ENCODE results near the gene FILIP1.
"Not testable (repeated sequence)": the region's sequence is repeated elsewhere in the genome, so short reads cannot be mapped to it uniquely, and the experiment has no call there.

The FILIP1 gene

GRCh38 chr6:75445738-75446137 is 47.9 kb downstream of the FILIP1 start:
- DNase-seq, result no peak

GRCh38 chr6:75444899-75445298 is 48.7 kb downstream of the FILIP1 start:
- DNase-seq, result no peak

GRCh38 chr6:75441883-75442282 is 51.7 kb downstream of the FILIP1 start:
- DNase-seq, result not testable (repeated sequence)

GRCh38 chr6:75441479-75441878 is 52.1 kb downstream of the FILIP1 start:
- DNase-seq, result not testable (repeated sequence)

GRCh38 chr6:75438442-75439116 is 55.0 kb downstream of the FILIP1 start:
- peak; percentile 34 for DNase-seq

- DNase-seq, result no peak
Observed at GRCh38 chr6:75438013-75438431, 55.6 kb downstream of the FILIP1 start.

GRCh38 chr6:75437421-75437891 is 56.1 kb downstream of the FILIP1 start:
- DNase-seq, result peak; percentile 41

GRCh38 chr6:75436869-75437268 is 56.7 kb downstream of the FILIP1 start:
- no peak for DNase-seq

- DNase-seq, result not testable (repeated sequence)
Observed at GRCh38 chr6:75432809-75433208, 60.8 kb downstream of the FILIP1 start.

- no peak for DNase-seq
Observed at GRCh38 chr6:75431379-75431778, 62.2 kb downstream of the FILIP1 start.

- no peak for DNase-seq
Observed at GRCh38 chr6:75430631-75431325, 62.8 kb downstream of the FILIP1 start.

- DNase-seq, result no peak
Observed at GRCh38 chr6:75429061-75429703, 64.4 kb downstream of the FILIP1 start.

GRCh38 chr6:75428204-75428603 is 65.4 kb downstream of the FILIP1 start:
- no peak for DNase-seq

GRCh38 chr6:75427329-75427728 is 66.3 kb downstream of the FILIP1 start:
- DNase-seq, result no peak

GRCh38 chr6:75424618-75425548 is 68.7 kb downstream of the FILIP1 start:
- DNase-seq, result peak; percentile 27

- no peak for DNase-seq
Observed at GRCh38 chr6:75423386-75423785, 70.2 kb downstream of the FILIP1 start.

- no peak for DNase-seq
Observed at GRCh38 chr6:75422024-75422639, 71.5 kb downstream of the FILIP1 start.

- no peak for DNase-seq
Observed at GRCh38 chr6:75421316-75422023, 72.1 kb downstream of the FILIP1 start.

GRCh38 chr6:75419980-75420379 is 73.6 kb downstream of the FILIP1 start:
- DNase-seq, result no peak

GRCh38 chr6:75419416-75419815 is 74.2 kb downstream of the FILIP1 start:
- no peak for DNase-seq

- no peak for DNase-seq
Observed at GRCh38 chr6:75418233-75418632, 75.4 kb downstream of the FILIP1 start.

- DNase-seq, result no peak
Observed at GRCh38 chr6:75416443-75416842, 77.2 kb downstream of the FILIP1 start.
